ENCODE results near the gene DKKL1.
A peak's percentile ranks its signal among the peaks of the same experiment; 100 is the strongest.
"Not testable (repeated sequence)": the region's sequence is repeated elsewhere in the genome, so short reads cannot be mapped to it uniquely, and the experiment has no call there.

Gene DKKL1

DNA sequence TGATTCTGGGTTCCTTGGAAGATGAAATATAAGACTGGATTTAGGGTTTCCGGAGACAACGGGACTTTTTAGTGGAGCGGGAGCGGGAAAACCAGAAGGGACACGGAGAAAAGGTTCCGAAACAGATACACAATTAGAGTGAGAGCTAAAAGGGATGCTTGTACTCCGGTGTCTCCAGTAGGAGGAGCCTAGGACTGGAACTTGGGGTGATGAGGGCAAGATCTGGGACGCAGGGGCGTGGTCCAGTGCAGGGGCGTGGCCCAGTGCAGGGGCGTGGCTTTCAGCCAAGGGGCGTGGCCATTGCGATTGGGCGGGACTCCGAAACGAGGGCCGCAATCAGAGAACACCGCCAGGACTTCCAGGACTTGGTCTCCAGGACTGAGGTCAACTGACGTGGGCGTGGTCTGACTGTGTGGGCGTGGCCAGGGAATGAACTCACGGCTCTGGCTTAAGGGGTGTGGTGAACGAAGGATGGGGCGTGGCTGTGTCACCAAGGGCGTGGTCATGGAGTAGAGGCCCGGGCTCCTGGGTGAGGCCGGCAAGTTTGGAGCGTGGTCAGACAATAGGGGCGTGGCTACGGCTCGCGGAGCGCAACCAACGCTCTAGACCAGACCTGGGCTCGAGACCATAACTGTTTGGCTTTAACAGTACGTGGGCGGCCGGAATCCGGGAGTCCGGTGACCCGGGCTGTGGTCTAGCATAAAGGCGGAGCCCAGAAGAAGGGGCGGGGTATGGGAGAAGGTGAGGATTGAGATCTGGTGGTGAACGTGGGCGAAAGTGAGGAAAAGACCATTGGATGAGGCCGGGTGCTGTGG lies at the start of gene DKKL1:
TSS of gene DKKL1 (plus strand) at position 610 of the 815 bp plus-strand sequence. CDS start at position 732, 122 bp downstream.
- DNase-seq (ENCODE audit: low spot score): peak; percentile 24

DNA sequence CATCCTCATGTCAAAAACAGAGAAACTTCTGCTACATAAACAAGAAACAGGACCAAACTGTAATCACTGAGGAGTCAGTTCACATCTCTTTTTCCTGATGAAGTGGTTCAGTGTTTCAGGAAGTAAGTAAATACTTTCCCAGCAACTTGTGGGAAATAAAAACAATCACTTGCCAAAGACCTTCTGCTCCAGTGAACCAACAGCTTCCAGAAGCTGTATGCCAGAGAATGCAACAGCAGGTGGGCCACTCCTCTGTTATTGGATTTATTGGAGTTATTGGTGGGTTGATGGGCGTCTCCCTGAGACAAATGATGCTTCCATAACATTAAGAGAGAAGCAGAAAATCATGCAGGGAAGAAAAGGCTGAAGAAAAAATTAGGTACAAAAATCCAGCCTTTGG lies 48.6 kb upstream of the DKKL1 start:
- no peak for DNase-seq (ENCODE audit: low spot score)

DNA sequence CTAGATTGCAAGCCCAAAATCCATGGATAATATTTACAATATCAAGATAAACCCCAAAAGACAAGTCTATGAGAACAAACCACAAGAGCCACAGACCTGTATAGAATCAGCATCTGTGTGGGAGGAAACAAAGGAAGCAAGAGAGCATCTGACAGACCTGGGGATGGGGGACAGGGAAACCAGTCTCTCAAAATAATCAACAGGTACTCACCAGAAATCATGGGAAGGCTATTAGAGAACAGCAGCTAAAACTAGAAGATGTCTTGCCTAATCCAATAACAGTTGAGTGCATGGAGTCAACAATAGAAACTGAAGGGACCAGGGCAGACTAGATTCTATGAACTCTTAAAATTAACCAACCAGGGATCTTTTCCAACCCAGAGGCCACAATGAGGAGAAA lies 47.4 kb upstream of the DKKL1 start:
- DNase-seq (ENCODE audit: low spot score): no peak

DNA sequence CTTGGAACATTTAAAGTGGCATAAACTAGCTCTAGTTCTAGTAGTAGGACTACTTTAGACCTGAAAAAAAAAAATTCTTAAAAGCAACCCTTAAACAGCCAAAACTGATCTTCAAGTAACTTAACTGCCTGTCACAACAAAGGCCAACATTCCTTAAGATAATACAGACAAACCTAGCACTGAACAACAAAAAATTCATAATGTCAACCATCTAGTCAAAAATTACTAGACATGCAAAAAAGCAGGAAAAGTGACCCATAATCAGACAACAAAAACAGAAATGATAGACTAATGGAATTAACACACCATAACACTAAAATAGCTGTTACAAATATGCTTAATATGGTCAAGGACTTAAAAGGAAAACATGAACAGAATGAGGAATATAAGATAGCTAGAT lies 45.4 kb upstream of the DKKL1 start:
- no peak for DNase-seq (ENCODE audit: low spot score)

DNA sequence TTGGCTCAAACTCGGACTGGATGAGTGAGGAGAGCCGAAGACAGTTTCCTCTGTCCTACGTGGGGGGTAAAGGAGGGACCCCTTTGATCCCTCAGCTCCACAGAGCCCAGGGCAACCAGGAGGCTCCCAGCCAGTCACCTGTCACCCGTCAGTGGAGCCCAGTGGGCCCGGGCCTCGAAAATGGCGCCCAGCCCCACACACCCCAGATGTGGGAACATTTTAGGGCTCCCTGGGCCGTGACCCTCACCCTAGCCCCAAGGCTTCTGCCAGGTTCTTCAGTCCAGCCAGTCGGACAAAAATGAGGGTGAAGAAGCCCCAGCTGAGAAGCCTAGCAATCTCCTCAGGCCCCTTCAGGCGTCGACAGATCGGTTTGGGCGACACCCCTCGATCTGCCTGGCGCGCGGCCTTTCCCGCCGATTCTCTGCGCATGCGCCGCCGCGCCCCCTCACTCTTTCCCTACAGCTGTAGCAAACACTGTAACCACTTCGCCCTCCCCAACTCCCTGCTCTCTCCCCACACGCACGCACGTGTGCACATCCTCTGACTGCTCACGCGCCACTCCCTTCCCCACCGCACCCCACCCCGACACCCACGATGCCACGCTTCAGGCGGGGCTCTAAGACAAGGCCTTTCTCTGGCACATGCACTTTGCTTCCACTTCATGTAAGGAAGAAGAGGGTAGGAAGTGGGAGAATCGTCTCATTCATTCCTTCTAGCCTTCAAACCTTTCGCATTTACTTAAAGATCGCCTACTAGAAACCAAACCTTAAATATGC lies 38.7 kb upstream of the DKKL1 start, which contains the start of gene SLC6A16:
TSS of gene SLC6A16 (minus strand) at position 391 of the 776 bp plus-strand sequence. CDS start 13,844 bp downstream, outside the sequence.
- DNase-seq (ENCODE audit: low spot score): no peak

DNA sequence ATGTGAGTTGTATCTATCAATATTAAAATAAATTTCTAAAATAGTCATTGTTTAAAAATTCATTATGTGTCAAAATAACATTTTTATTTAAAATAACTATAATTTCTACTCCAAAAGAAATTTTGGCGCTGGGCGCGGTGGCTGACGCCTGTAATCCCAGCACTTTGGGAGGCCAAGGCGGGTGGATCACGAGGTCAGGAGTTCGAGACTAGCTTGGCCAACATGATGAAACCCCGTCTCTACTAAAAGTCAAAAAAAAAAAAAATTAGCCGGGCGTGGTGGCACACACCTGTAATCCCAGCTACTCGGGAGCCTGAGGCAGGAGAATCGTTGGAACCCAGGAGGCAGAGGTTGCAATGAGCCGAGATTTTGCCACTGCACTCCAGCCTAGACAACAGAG lies 37.9 kb upstream of the DKKL1 start:
- DNase-seq (ENCODE audit: low spot score): not testable (repeated sequence)

DNA sequence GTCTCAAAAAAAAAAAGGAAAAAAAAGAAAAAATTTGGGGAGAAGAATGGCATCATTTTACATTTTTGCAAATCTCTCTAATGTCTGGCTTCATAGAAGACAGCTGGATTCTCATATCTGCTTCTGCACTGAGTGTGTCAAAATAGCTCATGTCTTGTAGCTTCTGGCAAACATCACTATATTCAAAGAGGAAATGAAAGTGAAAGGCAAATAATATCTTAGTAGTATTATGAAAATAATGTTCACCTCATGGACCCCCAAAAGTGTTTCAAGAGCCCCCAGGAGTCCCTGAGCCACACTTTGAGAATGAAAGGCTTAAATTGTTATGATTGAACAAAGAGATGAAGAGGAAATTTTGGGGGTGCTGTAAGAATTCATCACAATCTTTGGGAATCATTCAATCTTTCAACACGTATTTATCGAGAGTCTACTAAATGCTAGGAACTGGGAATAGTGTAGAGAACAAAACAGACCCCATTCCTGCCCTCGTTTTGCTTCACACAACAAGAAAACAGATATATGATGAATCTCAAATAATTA lies 37.4 kb upstream of the DKKL1 start:
- no peak for DNase-seq (ENCODE audit: low spot score)

DNA sequence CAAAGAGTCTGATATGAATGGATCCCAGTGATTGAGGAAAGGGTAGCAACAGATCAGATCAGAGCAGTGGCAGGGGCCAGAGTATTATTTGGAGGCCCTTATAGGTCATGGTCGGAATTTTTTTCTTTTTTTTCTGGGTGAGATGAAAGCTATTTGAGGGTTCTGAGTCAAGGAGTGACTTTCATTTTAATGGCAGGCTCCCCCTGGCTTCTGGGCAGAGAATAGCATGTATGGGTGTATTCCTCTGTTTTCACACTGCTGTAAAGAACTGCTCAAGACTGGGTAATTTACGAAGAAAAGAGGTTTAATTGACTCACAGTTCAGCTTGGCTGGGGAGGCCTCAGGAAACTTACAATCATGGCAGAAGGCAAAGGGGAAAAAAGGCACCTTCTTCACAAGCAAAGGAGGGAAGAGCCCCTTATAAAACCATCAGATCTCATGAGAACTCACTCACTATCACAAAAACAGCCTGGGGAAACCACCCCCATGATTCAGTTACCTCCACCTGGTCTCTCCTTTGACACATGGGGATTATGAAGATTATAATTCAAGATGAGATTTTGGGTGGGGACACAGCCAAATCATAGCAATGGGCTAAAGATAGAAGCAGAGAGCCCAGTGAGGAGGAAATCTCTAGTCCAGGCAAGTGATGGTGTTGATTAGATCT lies 35.7 kb upstream of the DKKL1 start:
- DNase-seq (ENCODE audit: low spot score): no peak

DNA sequence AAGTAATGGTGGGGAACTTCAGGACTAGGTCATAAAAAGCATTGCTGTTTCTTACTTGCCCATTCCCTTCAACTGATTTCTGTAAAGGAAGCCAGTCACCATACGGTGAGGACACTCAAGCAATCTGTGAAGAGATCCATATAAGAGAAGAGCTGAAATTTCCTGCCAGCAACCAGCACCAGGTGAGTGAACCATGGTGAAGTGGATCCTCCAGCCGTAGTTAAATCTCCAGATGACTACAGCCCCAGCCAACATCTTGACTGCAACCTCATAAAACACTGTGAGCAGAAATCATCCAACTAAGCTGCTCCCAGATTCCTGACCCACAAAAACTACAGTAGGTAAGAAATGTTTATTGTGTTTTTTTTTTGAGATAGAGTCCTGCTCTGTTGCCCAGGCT lies 34.9 kb upstream of the DKKL1 start:
- no peak for DNase-seq (ENCODE audit: low spot score)

DNA sequence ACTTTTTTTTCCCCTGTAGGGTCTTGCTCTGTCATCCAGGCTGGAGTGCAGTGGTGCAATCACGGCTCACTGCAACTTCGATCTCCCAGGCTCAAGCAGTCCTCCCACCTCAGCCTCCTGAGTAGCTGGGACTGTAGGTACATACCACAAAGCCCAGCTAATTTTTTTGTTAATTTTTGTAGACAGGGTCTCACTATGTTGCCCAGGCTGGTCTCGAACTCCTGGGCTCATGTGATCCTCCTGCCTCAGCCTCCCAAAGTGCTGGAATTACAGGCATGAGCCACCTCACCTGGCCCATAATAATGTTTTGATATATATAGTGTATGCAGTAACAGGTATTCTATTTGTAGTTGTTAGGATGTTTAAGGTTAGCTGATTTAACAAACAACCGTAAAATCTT lies 32.5 kb upstream of the DKKL1 start:
- DNase-seq (ENCODE audit: low spot score): not testable (repeated sequence)

DNA sequence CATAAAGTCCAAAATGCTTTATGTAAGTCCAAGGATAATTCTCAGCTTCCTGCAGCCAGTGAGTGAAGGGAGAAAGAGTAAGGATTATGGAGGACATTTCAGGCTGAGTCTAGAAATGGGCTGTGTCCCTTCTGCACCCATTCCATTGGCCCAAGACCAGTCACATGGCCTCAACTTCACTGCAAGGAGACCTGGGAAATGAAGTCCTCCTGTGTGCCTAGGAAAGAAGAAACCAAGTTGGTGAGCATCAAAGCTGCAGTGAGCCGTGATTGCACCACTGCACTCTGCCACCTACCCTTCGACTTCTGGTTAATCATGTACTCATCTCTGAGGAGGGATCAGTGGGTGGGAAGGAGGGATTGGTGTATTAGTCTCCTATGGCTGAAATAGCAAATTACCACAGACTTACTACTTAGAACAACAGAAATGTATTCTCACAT lies 32.0 kb upstream of the DKKL1 start:
- peak; percentile 40 for DNase-seq (ENCODE audit: low spot score)

DNA sequence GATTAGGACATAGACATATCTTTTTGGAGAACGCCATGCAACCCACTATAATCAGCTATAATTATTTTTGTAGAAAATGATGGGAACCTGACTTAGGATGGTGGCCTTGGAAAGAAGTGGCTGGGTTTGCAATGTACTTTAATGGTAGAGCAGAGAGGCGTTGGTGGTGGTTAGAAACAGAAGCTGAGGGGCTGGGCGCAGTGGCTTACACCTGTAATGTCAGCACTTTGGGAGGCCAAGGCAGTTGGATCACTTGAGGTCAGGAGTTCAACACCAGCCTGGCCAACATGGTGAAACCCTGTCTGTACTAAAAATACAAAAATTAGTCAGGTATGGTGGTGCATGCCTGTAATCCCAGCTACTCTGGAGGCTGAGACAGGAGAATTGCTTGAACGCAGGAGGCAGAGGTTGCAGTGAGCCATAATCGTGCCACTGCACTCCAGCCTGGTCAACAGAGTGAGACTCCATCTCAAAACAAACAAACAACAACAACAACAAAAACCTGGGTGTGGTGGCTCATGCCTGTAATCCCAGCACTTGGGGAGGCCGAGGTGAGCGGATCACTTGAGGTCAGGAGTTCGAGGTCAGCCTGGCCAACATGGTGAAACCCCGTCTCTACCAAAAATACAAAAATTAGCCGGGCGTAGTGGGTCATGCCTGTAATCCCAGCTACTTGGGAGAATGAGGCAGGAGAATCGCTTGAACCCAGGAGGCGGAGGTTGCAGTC lies 30.8 kb upstream of the DKKL1 start:
- DNase-seq (ENCODE audit: low spot score): not testable (repeated sequence)

DNA sequence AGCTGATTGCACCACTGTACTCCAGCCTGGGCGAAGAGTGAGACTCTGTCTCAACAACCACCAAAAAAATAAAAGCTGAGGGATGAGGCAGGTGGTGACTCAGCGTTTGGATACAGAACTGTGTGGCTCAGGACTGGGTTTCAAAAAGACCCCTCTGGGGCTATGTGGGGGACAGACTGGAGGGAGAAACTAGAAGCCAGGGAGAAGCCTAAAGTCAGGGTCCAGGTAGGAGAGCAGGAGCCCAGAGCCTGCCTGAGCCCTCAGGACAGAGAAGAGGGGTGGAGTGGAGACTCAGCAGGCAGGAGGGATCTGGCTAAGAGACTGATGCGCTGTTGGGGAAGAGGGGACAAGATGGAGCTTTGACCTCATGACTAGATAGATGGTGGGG lies 30.3 kb upstream of the DKKL1 start:
- DNase-seq (ENCODE audit: low spot score): no peak

DNA sequence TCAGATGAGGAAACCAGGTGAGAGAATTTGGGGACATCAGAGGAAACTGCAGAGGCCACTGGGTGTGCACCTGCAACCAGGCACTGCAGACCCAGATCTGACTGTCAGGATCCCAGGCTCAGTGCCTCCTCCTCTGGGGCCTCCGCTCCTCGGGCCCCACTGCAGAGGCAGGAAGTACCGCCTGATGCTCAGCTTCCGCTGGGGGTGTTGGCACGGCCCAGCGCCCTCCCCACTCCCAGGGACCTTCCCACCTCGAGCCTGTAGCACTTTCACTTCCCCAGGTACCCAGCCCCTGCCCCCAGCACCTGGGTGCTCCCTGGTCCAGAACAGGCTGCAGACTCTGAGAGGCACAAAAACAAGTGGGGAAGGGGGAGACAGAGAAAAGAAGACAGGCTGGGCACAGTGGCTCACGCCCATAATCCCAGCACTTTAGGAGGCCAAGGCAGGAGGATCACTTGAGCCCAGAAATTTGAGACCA lies 29.8 kb upstream of the DKKL1 start:
- no peak for DNase-seq (ENCODE audit: low spot score)

DNA sequence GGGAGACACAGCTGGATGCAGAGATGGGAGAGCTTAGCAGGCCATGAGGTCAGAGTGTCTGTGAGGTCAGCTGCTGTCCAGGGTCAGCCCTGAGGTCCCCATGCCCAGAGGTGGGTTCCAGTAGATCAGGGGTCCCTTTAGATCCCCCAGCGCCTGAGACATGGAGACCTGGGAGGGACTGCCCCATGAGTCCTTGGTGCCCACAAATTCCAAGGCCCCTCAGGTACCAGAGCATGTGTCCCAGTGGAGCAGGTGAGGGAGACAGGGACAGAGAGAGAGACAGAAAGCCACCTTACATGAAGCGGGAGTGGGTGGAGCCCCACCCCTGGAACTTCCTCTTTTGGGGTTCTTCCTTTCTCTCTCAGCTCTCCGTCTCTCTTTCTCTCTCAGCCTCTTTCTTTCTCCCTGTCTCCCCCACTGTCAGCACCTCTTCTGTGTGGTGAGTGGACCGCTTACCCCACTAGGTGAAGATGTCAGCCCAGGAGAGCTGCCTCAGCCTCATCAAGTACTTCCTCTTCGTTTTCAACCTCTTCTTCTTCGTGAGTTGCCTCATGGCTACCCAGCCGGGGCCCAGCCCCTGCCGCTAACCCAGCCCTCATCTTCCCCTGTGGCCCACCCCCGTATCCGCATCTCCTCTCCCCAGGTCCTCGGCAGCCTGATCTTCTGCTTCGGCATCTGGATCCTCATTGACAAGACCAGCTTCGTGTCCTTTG lies 28.4 kb upstream of the DKKL1 start, which contains the start of gene CD37:
TSS of gene CD37 (plus strand) at position 336 of the 713 bp plus-strand sequence. CDS start at position 471, 135 bp downstream.
- no peak for DNase-seq (ENCODE audit: low spot score)

DNA sequence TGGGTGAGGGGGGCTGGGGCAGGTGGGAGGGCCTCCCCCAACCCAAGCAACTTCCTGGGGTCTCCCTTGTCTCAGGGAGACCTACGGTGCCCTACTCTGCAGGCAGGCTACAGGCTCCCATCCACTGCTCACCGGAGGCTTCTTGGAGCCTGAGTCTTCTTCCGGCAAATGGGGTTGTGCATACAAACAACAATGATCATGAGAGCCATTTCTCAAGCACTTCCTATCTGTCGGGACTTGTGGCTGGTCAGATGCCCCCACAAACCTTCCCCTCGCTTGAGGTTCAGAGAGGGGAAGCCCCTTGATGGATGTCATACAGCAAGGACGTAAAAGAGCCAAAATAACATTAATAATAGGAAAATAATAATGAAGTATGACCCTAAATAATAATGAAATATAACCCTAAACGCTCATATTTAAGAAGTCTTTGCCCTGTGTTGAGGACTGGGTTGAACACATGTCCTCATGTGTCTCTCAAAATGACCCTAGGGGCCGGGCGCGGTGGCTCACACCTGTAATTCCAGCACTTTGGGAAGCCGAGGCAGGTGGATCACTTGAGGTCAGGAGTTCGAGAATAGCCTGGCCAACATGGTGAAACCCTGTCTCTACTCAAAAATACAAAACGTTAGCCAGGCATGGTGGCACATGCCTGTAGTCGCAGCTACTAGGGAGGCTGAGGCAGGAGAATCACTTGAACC lies 27.7 kb upstream of the DKKL1 start:
- no peak for DNase-seq (ENCODE audit: low spot score)

DNA sequence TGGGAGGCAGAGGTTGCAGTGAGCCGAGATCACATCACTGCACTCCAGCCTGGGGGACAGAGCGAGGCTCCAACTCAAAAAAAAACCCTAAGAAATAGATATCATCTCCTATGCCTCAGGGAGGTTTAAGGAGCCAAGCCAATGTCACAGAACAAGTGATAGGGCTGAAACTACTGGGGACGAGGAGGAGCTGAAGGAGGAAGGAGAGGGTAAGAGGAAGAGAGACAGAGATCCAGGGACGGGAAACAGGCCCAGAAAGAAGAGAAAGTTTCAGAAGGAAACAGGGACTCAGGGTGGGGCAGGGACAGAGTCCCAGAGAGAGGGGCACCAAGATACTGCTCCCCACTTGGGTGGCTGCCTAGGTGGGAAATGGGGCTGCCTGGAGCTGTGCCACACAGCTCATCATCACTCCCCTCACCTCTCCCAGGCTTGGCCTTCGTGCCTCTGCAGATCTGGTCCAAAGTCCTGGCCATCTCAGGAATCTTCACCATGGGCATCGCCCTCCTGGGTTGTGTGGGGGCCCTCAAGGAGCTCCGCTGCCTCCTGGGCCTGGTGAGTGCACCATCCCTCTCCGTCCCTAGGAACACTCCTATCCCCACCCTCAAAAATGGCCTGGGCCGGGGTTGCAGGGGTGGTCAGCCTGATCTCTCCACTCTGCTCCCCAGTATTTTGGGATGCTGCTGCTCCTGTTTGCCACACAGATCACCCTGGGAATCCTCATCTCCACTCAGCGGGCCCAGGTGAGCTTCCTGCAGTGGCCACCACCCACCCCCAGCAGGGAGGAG lies 27.0 kb upstream of the DKKL1 start:
- DNase-seq (ENCODE audit: low spot score): no peak

DNA sequence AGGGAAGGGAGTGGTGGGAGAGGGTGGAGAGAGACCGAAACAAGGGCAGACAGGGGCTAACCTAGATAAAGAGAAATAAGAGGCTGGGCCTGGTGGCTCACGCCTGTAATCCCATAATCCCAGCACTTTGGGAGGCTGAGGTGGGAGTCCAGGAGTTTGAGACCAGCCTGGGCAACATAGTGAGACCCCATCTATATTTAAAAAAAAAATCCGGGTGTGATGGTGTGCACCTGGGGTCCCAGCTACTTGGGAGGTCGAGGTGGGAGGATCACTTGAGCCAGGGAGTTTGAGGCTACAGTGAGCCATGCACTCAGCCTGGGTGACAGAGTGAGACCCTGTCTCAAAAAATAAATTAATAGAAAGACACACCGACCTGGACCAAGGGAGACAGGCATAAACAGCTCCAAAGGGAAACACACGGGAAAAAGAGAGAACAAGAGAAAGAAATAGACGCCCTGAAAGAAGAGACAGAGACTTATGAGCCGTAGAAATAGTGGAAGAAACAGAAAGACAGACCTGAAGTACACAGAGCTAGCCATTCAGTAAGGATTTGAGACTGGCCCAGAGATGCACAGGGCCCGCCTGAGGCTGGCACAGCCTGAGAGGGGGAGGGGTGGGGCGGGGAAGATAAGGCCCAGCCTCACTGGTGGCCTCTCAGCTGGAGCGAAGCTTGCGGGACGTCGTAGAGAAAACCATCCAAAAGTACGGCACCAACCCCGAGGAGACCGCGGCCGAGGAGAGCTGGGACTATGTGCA lies 26.2 kb upstream of the DKKL1 start:
- no peak for DNase-seq (ENCODE audit: low spot score)
